Activated CD8-positive, alpha-beta memory T cell treated with anti-CD3 and anti-CD28 coated beads for 1 hour (primary cell): Measurements from ENCODE around the gene KLC1.
"Not testable (repeated sequence)": the region's sequence is repeated elsewhere in the genome, so short reads cannot be mapped to it uniquely, and the experiment has no call there.

Experiments used
- DNase-seq, 2 donors: peaks; one replicate each; pipeline ENCODE4 v3.0.0-alpha.2; 2020; ENCODE audit warnings: low read depth in 1 of 2; ENCODE audit errors: extremely low read depth in 1 of 2

The KLC1 gene

DNA sequence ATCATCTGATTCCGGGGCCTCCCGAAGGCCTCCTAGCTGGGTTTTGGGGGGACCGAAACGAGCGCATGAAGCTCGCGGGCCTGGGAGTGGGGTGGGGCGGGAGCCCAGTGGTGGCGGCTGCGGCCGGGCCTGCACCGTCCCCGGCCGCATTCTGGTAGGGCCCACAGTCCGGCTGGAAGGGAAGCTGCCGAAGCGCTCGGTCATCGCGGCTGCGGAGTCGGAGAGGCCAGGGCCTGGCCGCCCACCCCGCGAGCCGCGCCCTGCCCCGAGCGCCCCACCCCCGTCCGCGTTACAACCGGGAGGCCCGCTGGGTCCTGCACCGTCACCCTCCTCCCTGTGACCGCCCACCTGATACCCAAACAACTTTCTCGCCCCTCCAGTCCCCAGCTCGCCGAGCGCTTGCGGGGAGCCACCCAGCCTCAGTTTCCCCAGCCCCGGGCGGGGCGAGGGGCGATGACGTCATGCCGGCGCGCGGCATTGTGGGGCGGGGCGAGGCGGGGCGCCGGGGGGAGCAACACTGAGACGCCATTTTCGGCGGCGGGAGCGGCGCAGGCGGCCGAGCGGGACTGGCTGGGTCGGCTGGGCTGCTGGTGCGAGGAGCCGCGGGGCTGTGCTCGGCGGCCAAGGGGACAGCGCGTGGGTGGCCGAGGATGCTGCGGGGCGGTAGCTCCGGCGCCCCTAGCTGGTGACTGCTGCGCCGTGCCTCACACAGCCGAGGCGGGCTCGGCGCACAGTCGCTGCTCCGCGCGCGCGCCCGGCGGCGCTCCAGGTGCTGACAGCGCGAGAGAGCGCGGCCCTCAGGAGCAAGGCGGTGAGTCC lies at the start of gene KLC1:
Gene KLC1 (plus strand): TSS at position 528 of the 819 bp plus-strand sequence. CDS start 25,354 bp downstream, outside the sequence.
- DNase-seq: peak; percentile 53 to 82

DNA sequence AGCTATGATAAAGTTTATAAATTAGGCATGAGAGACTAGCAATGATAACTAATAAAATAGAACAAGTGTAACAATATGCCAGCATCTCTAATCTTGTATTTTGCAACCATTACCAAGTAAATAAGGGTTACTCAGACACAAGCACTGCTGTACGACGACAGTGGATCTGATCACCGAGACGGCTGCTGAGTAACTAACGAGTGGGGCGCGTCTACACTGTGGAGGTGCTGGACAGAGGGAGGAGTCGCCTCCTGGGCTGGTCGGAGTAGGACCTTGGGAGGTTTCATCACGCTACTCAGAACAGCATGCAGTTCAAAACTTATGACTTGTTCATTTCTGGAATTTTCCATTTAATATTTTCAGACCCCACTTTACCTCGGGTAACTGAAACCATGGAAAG lies 47.8 kb upstream of the KLC1 start:
- DNase-seq: no peak

DNA sequence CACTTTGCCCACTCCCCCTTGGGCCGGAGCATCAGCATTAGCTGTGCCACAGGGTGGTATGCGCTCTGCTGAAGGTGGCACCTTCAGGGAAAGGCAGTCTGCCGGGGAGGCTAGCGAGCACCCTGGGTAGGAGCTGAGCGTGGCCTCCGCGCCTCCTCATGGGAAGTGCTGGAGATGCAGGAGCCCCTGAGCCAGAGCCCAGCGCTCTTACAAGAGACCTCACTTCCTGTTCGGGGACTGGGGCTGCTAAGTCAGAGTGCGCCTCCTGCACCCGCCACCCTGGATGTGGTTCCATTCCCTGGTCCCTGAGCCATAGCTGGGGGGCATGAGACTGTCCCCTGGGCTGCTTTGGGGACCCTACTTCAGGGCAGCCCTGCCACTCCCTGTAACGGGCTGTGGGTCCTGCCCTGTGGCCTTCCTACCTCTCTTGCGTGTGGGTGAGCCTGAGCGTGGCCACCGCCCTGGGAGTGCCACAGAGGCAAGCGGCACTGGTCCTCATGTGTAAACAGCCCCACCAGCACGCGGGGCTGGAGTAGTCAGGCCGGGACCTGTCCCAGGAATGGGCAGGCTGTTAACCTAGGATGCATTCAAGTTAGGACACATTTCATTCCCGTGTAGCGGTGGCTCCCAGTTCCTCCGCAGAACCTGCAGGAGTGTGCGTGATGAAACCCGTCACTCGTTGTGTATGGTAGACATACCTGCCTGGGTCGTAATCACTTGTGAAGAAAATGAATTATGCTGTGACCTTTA lies 46.9 kb upstream of the KLC1 start:
- DNase-seq: no peak

DNA sequence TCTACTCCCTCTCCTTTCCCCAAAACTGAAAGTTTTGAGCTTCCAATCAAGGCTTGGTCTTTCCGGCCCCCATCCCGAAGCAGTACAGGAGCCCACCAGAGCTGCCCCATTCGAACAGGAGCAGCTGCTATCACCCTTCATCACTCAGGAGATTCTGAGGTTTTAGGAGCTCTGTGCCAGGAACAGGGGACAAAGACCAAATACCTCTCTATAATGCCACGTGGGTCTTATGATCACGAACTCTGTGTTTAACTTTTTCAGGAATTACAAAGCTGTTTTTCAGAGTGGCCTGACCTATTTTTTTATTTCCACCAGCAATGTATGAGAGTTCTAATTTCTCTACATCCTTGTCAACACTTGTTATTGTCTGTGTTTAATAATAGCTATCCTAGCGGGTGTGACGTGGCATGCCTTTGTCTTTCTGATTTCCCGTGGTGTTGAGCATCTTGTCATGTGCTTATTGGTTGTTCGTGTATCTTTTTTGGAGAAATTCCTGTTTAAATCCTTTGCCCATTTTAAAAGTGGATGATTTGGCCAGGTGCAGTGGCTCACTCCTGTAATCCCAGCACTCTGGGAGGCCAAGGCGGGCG lies 44.6 kb upstream of the KLC1 start:
- DNase-seq: no peak

DNA sequence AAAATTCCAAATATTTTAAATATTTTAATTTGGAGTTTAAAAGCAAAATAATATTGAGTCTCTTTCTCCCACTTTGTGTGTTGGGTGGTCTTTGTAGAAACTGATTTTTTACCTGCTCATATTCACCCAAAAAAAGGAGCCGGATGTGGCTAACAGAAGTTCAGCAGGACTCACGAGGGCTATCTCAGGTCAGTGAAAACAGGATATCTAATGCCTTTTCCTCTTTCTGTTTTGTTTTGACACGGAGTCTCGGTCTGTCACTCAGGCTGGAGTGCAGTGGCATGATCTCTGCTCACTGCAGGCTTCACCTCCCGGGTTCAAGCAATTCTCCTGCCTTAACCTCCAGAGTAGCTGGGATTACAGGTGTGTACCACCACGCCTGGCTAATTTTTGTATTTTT lies 35.4 kb upstream of the KLC1 start:
- no peak for DNase-seq

DNA sequence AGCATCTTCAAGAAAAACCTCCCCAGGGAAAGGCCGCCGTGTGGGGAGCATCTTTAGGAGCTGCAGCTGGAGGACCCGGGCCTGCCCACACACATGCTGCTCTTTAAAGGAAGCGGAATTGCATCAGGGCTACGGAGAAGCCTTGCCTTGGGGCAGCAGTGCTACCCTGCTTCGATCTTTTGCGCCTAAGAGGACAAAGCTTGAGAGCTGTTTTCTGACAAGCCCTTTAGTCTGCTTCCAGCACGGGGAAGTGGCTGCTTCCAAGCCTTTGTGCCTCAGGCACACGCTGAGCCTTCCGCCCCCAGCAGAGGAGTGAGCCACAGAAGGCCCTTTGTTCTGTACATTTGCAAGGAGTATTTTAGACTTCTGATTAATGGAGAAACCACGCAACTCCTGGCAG lies 34.7 kb upstream of the KLC1 start:
- no peak for DNase-seq

DNA sequence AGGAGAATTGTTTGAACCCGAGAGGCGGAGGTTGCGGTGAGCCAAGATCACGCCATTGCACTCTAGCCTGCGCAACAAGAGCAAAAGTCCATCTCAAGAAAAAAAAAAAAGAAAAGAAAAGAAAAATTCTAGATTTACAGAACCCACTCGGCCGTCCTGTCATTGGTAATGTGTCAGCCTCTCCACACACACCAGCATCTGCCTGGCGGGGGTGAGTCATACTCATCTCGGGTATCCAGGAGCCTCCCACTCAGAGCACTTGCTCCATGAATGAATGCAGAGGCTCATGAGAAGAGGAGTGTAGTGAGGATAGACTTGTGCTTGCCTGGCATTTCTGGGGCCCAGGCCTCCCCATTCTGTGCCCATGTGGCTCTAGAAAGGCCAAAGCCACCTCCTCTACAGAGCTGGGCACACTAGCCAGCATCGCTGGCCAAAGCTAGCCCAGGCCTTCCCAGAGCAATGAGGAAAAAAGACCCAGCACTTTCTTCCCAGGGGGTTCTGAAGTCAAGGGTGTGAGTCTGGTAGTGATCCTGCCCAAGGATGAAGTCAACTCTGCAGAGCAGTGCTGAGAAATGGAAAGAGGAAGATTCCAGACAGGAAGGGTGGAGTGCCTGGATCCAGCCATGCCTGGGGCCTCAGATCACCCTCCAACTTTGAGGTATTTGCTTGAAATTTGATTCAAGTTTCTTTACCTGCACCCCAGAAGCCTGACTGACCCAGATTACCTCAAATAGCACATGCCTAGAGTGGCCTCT lies 31.2 kb upstream of the KLC1 start:
- no peak for DNase-seq

DNA sequence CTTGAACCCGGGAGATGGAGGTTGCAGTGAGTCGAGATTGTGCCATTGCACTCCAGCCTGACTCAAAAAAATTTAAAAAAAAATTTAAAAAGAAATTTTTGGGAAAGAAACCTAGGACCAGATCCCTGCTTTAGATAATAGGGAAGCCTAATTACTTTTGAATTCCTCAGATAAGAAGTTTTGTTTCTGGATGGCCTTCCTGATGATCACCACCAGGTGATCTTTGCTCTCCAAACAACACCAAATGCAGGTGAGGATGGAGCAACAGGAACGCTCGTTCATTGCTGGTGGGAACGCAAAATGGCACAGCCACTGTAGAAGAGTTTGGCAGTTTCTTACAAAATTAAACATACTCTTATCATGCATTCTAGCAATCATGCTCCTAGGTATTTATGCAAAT lies 28.5 kb upstream of the KLC1 start:
- no peak for DNase-seq

DNA sequence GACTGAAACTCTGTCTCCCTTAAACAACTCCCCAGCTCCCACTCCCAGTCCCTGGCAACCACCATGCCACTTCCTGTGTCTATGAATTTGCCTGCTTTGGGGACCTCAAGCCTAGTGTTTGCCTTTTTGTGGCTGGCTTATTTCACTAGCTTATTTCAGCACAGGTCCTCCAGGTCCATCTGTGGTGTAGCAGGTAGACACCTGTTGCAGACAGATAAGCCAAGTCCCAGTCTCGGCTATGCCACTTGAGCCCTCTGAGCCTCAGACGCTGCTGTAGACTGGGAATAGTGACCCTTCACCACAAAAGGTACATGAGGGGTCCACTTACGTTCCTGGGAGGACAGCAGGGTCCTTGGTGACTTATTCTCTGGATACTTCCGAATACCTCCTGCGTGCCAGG lies 24.4 kb upstream of the KLC1 start:
- no peak for DNase-seq

DNA sequence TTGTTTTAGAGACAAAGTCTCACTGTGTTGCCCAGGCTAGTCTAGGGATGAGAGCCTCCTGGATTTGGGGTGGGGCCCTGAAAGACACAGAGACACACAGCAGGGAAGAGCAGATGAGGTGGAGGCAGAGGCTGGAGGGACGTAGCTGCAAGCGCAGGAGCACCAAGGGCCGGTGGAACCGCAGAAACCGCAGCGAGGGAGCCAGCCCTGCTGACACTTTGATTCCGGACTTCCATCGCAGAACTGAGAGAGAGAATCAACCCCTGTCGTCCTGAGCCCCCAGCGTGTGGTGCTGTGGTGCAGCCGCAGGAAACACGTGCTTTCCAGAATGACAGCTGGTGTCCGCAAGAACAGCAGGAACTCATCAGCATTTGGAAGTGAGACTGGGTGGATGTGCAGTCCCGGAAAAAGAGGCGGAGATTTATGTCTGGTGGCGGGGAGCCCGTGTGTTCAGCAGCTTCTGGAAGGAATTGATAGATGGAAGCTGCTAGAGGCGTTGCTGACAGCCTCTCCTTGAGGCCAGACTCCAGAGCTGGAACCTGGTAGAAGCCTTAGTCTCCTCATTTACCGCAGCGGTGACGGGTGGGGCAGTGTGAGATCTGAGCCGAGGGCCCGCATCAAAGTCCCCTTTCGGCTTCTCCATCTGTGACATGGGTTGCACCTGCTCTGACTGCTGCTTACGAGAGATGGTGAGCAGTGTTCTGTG lies 21.9 kb upstream of the KLC1 start:
- DNase-seq: no peak

DNA sequence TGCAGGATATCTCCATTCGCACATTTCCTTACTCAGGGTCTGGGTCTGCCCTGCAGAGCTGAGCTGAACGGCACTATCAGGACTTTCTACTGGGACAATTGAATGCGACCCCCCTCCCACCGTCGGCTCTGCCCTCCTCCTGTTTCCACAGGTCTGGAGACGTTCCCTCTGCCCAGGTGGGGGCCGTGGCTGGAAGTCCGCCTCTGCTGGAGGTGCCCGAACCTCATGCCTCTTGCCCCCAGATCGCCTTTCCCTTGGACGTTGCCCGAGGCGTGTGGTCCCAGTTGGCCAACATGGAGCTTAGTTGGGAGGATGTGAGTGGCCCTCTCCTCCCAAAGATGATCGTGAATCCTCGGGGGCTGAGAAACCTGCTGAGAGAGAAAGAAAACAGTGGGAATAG lies 21.2 kb upstream of the KLC1 start:
- DNase-seq: no peak

DNA sequence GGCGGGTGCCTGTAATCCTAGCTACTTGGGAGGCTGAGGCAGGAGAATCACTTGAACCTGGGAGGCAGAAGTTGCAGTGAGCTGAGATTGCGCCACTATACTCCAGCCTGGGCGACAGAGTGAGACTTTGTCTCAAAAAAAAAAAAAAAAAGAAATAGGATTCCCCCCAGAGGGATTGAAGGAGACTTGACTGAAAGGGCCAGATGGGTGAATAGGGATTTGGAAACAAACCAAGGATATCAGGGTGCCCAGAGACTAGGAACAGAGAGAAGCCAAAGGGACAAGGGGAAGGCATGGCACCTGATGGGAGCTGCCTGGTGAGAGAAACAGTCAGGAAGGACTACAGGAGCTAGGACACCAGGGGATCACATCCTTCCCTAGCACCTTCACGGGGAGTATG lies 19.9 kb upstream of the KLC1 start:
- DNase-seq: not testable (repeated sequence)

DNA sequence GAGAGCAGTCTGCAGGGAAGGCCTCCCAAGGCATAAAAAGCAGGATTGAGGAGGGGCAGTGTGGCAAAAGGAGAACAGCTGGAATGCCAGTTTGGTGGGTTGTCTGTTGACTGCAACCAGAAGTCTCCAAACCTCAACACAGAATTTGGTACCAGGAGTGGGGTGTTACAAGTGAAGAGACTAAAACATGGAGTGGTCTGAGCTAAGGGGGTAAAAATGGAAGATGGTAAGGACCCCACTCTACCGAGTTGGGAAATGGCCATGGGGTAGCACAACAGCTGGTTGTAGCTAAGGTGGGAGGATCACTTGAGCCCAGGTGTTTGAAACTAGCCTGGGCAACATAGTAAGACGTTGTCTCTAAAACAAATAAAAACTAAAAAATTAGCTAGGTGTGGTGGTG lies 17.8 kb upstream of the KLC1 start:
- DNase-seq: no peak

DNA sequence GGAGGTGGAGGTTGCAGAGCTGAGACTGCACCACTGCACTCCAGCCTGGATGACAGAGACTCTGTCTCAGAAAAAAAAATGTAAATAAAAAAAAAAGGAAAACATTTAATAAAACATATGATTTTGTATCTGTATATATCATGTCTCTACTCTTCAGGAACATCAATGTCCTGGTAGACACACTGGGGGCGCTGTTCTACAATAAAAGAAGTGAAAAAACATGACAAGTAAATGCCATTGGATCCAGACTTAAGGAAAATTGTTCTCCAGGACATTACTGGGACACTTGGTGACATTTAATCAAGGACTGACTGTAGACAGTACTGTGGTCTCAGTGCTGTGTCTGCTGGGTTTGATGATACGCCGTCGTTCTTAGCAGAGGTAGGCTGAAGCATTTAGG lies 15.5 kb upstream of the KLC1 start:
- no peak for DNase-seq

DNA sequence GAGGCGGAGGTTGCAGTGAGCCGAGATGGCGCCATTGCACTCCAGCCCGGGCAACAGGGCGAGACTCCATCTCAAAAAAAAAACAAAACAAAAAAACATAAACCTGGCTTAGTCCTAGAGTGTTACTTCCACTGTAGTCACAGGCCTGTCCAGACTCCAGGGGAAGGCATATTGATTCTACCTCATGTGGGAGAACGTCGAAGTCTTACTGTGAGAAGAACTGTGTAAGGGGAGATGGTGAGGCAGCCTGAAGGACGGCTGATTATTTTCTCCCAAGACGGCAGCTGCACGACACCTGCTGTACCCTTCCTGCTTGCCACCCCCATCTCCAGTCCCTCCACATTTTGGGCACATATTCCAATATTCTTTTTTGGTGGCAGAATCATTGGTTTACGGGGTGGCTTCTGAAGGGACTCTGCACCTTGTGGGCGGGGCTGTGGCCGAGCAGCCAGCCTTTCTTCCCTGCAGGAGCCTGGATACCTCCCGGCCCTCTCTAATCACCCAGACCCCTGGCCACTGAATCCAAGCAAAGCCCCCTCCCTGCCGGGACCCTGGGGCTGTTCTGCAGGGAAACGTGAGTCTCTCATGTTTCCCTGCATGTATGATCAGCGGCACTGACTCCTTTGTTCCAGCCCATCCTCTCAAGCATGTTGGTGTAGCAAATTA lies 12.2 kb upstream of the KLC1 start:
- DNase-seq: no peak

DNA sequence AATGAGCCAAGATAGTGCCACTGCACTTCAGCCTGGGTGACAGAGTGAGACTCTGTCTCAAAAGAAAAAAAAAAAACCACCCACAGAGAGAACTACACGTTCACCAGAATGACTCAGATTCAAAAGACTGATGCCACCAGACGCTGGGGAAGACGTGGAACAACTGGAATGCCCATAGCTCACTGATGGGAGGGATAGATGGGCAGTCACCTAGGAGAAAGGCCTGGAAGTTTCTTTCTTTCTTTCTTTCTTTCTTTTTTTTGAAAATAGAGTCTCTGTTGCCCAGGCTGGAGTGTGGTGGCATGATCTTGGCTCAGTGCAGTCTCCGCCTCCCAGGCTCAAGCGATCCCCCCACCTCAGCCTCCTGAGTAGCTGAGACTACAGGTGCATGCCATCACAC lies 10.0 kb upstream of the KLC1 start:
- no peak for DNase-seq

DNA sequence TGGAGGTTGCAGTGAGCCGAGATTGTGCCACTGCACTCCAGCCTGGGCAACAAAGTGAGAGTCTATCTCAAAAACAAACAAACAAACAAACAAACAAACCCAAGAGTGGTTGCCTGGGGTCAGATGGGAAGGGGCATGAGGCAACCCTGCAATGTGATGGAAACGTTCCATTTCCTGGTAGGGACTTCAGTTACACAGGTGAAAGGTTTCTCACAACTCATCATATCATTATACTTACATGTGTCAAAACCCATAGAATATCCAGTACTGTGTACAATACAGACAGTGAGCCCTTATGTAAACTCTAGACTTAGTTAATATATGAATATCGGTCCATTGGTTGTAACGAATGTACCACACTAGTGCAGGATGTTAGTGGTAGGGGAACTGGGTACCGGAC lies 7.2 kb upstream of the KLC1 start:
- DNase-seq: no peak

DNA sequence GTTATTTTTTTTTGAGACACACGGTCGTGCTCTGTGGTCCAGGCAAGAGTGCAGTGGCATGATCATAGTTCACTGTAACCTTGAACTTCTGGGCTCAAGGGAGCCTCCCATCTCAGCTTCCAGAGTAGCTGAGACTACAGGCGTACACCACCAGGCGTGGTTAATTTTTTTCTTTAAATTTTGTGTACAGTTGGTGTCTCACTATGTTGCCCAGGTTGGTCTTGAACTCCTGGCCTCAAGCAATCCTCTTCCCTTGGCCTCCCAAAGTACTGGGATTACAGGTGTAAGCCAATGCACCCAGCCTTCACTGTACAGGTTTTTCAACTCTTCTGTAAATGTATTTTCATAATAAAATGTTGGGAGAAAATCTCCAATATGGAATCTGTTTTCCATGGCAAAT lies 5.7 kb upstream of the KLC1 start:
- no peak for DNase-seq

DNA sequence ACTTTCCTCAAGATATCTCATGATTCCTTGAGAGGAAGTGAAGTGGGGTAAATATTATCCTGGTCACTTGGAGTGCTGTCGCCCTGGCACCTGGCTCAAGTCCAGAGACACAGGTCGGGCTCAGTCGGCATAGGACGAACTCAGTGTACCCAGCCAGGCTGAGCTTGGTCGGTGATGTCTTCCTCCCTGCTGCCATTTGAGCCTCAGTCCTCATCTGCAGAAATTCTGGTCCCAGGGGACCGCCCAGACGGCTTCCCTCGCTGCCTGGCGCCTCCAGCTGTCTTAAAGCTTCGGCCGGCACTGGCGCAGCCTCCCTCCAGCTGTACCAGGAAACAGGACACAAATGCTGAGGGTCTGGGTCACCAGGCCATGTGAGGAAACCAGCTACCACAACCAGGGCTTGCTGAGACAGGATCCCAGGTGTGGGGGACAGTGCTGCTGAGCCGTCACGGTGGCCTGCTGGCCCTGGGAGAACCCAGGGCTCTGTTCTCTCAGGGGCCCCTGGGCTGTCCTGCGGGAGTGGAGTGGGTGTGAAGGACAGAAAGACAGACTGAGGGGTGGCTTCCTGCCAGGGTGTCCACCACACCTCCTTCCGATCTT lies 5.0 kb upstream of the KLC1 start:
- no peak for DNase-seq

DNA sequence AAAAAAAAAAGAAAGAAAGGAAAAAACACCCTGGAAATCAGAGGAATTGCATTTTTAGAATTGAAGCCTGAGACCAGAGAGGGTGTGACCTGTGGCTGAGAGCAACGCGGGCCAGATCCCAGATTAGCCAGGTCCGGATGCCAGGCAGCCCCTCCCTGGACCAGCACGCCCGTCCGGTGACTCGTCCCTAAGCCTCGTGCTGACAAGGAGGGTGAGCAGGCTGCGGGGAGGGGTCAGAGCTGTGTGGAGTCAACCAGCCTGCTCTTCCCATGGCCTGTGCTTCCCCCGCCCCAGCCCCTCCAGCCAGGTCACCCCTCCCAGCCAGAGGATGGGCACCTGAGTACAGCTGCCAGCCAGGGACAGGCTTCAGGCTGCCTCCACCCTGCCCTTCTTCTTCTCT lies 4.2 kb upstream of the KLC1 start:
- DNase-seq: no peak
